Kidney (tissue), 14 donors: ENCODE measurements around the gene IFFO2. TPM values are rescaled to one million over a fixed set of nuclear protein-coding genes. Genes with fewer than 3 reads are reported as not detected.

Source experiments
- DNase-seq, 5 donors: peaks; one replicate each; pipeline ENCODE4 v3.0.0-alpha.2; 2013 to 2020
- FAIRE-seq: peaks from 2 replicates; lab custom pipeline; 2012; peaks lifted over from hg19 to GRCh38; lab: Jason Lieb, UNC
- H3K27ac ChIP-seq, 2 donors: one replicate each; pipeline ENCODE4 v1.7.0; 2013; ENCODE audit warnings: low read depth in 2 of 2, low read length in 2 of 2, inconsistent platforms in 1 of 2
- H3K27me3 ChIP-seq: one replicate; pipeline ENCODE4 v1.7.1; 2013; ENCODE audit warnings: low read length, inconsistent platforms; ENCODE audit not compliant: control insufficient read depth, insufficient read depth
- H3K36me3 ChIP-seq, 3 donors: one replicate each; pipeline versions ENCODE4 v1.7.0 to v1.7.1; 2013; ENCODE audit warnings: low read length in 3 of 3, control low read depth in 1 of 3, inconsistent platforms in 1 of 3; ENCODE audit not compliant: insufficient read depth in 3 of 3, control insufficient read depth in 2 of 3
- H3K4me1 ChIP-seq, 3 donors: one replicate each; pipeline versions ENCODE4 v1.7.0 to v1.7.1; 2013; ENCODE audit warnings: low read length in 3 of 3, inconsistent platforms in 1 of 3, low read depth in 1 of 3; ENCODE audit not compliant: control insufficient read depth in 2 of 3, insufficient read depth in 2 of 3
- H3K4me3 ChIP-seq, 3 donors: one replicate each; pipeline versions ENCODE4 v1.7.0 to v1.8.1; 2013; ENCODE audit warnings: low read length in 3 of 3, control low read depth in 1 of 3, inconsistent platforms in 1 of 3
- H3K9ac ChIP-seq, 3 donors: one replicate each; pipeline versions ENCODE4 v1.7.0 to v1.7.1; 2013; ENCODE audit warnings: low read length in 3 of 3, control low read depth in 1 of 3, inconsistent platforms in 1 of 3
- H3K9me3 ChIP-seq, 3 donors: one replicate each; pipeline versions ENCODE4 v1.7.0 to v1.7.1; 2013; ENCODE audit warnings: low read length in 3 of 3, control low read depth in 1 of 3, inconsistent platforms in 1 of 3; ENCODE audit not compliant: control insufficient read depth in 2 of 3, insufficient read depth in 1 of 3
- CTCF ChIP-seq: IDR thresholded peaks from 3 replicates; pipeline ENCODE4 v1.5.1; 2012; ENCODE audit warnings: mild to moderate bottlenecking, moderate library complexity, borderline replicate concordance; ENCODE audit not compliant: insufficient read depth; ENCODE audit errors: extremely low read depth
- intact Hi-C: fragments of 100-400 bp; cut with DNase I; formaldehyde crosslinking; loops from one replicate; pipeline ENCODE4 v1.11.1; 2022
- polyA plus RNA-seq: library from polyadenylated mRNA; stranded (reverse); fragments of 350-450 nt; fragmentation: Illumina TruSeq; extraction: RNeasy Lipid Tissue Mini Kit (QIAGEN cat#74804); gene quantifications from one replicate; pipeline ENCODE4 v1.2.3, GENCODE V29; 2014; ENCODE audit warnings: low read depth, low replicate concordance; ENCODE audit not compliant: insufficient read depth
- total RNA-seq: library from RNA; stranded (reverse); fragmentation: NEBNext Ultra II Directional; extraction: Animal tissue kit (Norgen Biotek cat#: 25700); gene quantifications from one replicate; pipeline ENCODE4 v1.2.1, GENCODE V29; 2021
- donor health status: control.
- donor health status: control.
- donor health status: control.
- donor health status: control.
- donor health status: control.
- donor health status: DM: yes; HTN: yes; CAD: no.
- donor health status: Normal renal cell carcinoma (clear cell type).

IFFO2 gene
- total and polyA plus RNA-seq, 2 donors from 2014 or later = 7.5 to 23.1 TPM

GRCh38 chr1:18924221-18924691, 32.2 kb downstream of the IFFO2 start:
- intact Hi-C loops = no loop called here
- Histone ChIP-seq H3K27me3 (no peaks in the 10 kb centered on the region), H3K4me1 (peaks cover 9 to 47% (median 24%) of the 10 kb centered on the region in 3 donors), H3K4me3 (no peak overlapping the region), H3K9me3 (no peaks in the 10 kb centered on the region), H3K27ac (peak overlapping the region; percentile 2 to 45), H3K9ac (no peak overlapping the region), H3K36me3 (no peaks in the 10 kb centered on the region)
- peak in 3 of 5 donors; percentile 50 to 72 (median 71) for DNase-seq
- TF ChIP-seq CTCF = no peak
- no peak for FAIRE-seq

- intact Hi-C loops = no loop called here
- Histone ChIP-seq H3K27ac (peak overlapping the region; percentile 43 to 94), H3K4me3 (peak overlapping the region in 1 of 3 donors; percentile 29)
Measured at GRCh38 chr1:18923756-18924211, 32.7 kb downstream of the IFFO2 start.

GRCh38 chr1:18922848-18923755, 33.4 kb downstream of the IFFO2 start:
- no peaks in the 10 kb centered on the region for H3K36me3 ChIP-seq
- FAIRE-seq = no peak
- H3K9ac ChIP-seq = peak overlapping the region in 2 of 3 donors; percentile 65 to 66
- peak overlapping the region; percentile 43 to 94 for H3K27ac ChIP-seq
- no peak for DNase-seq
- H3K4me3 ChIP-seq = peak overlapping the region in 1 of 3 donors; percentile 29
- H3K4me1 ChIP-seq = peaks cover 9 to 44% (median 24%) of the 10 kb centered on the region in 3 donors
- no peak for TF ChIP-seq CTCF
- no peaks in the 10 kb centered on the region for H3K9me3 ChIP-seq
- intact Hi-C loops = no loop called here
- H3K27me3 ChIP-seq = no peaks in the 10 kb centered on the region

More at GRCh38 chr1:18923756-18924211, 32.7 kb downstream of the IFFO2 start:
- no peaks in the 10 kb centered on the region for H3K9me3 ChIP-seq
- peaks cover 9 to 47% (median 24%) of the 10 kb centered on the region in 3 donors for H3K4me1 ChIP-seq
- H3K27me3 ChIP-seq = no peaks in the 10 kb centered on the region
- H3K9ac ChIP-seq = peak overlapping the region in 1 of 3 donors; percentile 65
- FAIRE-seq (no peak), DNase-seq (peak in 4 of 5 donors; percentile 78 to 92 (median 82))
- H3K36me3 ChIP-seq = no peaks in the 10 kb centered on the region
- no peak for TF ChIP-seq CTCF
